IMR-90 (cell line): Measurements from ENCODE around the gene MGLL. TPM values are rescaled to one million over a fixed set of nuclear protein-coding genes. Genes with fewer than 3 reads are reported as not detected.

ENCODE experiments used
- ATAC-seq: fragments of 200-7000 bp; cut with Tn5 transposase; 2 replicates; pipeline ENCODE4 v1.9.1; 2020; ENCODE audit warnings: low read depth, mild to moderate bottlenecking, moderate library complexity
- BruUV-seq: library from RNA; stranded (reverse); fragments of 400-500 nt; replicated peaks from 2 replicates; lab custom pipeline; 2021; lab: Mats Ljungman, UMichigan
- CTCF ChIA-PET: fragments of 300-600 bp; formaldehyde crosslinking; extraction: SDS; loops from one replicate; lab custom pipeline; 2021; ENCODE audit warnings: antibody characterized with exemption; lab: Yijun Ruan, JAX
- POLR2A ChIA-PET: fragments of 300-600 bp; sonication (Branson Sonifier 250); formaldehyde crosslinking; loops from one replicate; lab custom pipeline; 2022; ENCODE audit warnings: antibody characterized with exemption; ENCODE audit not compliant: unreplicated experiment; lab: Charles Lee
- DNase-seq: peaks from one replicate; pipeline ENCODE4 v3.0.0; 2013
- H2AFZ ChIP-seq: replicated peaks from 2 replicates; pipeline ENCODE3; 2013; ENCODE audit warnings: low read length, mild to moderate bottlenecking; ENCODE audit not compliant: poor library complexity
- H2AK5ac ChIP-seq: 2 replicates; pipeline ENCODE4 v1.6.1; 2013; ENCODE audit warnings: low read depth, low read length, inconsistent platforms
- H2AK9ac ChIP-seq: replicated peaks from 2 replicates; pipeline ENCODE3; 2013; ENCODE audit warnings: mild to moderate bottlenecking, low read depth, low read length, moderate library complexity; ENCODE audit not compliant: poor library complexity
- H2BK120ac ChIP-seq: 2 replicates; pipeline ENCODE4 v1.6.1; 2013; ENCODE audit warnings: low read depth, low read length, inconsistent platforms
- H2BK15ac ChIP-seq: 3 replicates; pipeline ENCODE4 v1.6.1; 2013; ENCODE audit warnings: low read depth, low read length, inconsistent platforms
- H2BK20ac ChIP-seq: 2 replicates; pipeline ENCODE4 v1.6.1; 2013; ENCODE audit warnings: low read depth, mild to moderate bottlenecking, inconsistent platforms, low read length, moderate library complexity
- H2BK5ac ChIP-seq: 2 replicates; pipeline ENCODE4 v1.6.1; 2013; ENCODE audit warnings: mild to moderate bottlenecking, low read depth, low read length, inconsistent platforms; ENCODE audit not compliant: poor library complexity, severe bottlenecking
- H3K14ac ChIP-seq: replicated peaks from 2 replicates; pipeline ENCODE4 v1.6.1; 2013; ENCODE audit warnings: low read depth, low read length, inconsistent platforms
- H3K18ac ChIP-seq: 2 replicates; pipeline ENCODE4 v1.6.1; 2013; ENCODE audit warnings: low read depth, low read length, control low read depth
- H3K23ac ChIP-seq: 2 replicates; pipeline ENCODE4 v1.6.1; 2013; ENCODE audit warnings: low read depth, low read length, inconsistent platforms
- H3K27ac ChIP-seq: 2 replicates; pipeline ENCODE4 v1.5.1; 2013; ENCODE audit warnings: mild to moderate bottlenecking, control low read depth, low read length; ENCODE audit not compliant: insufficient read depth
- H3K27me3 ChIP-seq: 2 replicates; pipeline ENCODE4 v1.6.1; 2013; ENCODE audit warnings: low read length; ENCODE audit not compliant: control insufficient read depth, insufficient read depth
- H3K36me3 ChIP-seq: 2 replicates; pipeline ENCODE4 v1.6.1; 2013; ENCODE audit warnings: low read length, mixed read lengths; ENCODE audit not compliant: control insufficient read depth, insufficient read depth
- H3K4ac ChIP-seq: 2 replicates; pipeline ENCODE4 v1.6.1; 2013; ENCODE audit warnings: low read depth, low read length, inconsistent platforms
- H3K4me1 ChIP-seq: 2 replicates; pipeline ENCODE4 v1.6.1; 2013; ENCODE audit warnings: low read length, mixed read lengths; ENCODE audit not compliant: control insufficient read depth, insufficient read depth
- H3K4me2 ChIP-seq: 2 replicates; pipeline ENCODE4 v1.6.1; 2013; ENCODE audit warnings: low read depth, mild to moderate bottlenecking, control low read depth, low read length, moderate library complexity
- H3K4me3 ChIP-seq: 2 replicates; pipeline ENCODE4 v1.5.1; 2013; ENCODE audit warnings: low read depth, mild to moderate bottlenecking, control low read depth, low read length, moderate library complexity; ENCODE audit not compliant: insufficient read depth
- H3K56ac ChIP-seq: 2 replicates; pipeline ENCODE4 v1.6.1; 2013; ENCODE audit warnings: low read length, inconsistent platforms; ENCODE audit not compliant: insufficient read depth; ENCODE audit errors: extremely low read depth
- H3K79me1 ChIP-seq, 2 experiments: 2 replicates each; pipeline ENCODE4 v1.6.1; 2013; ENCODE audit warnings: low read length in 2 of 2, inconsistent platforms in 1 of 2, low read depth in 1 of 2
- H3K9ac ChIP-seq: 2 replicates; pipeline ENCODE4 v1.6.1; 2013; ENCODE audit warnings: low read depth, low read length, control low read depth
- H3K9me1 ChIP-seq: 2 replicates; pipeline ENCODE4 v1.6.1; 2013; ENCODE audit warnings: low read length, inconsistent platforms; ENCODE audit not compliant: insufficient read depth
- H3K9me3 ChIP-seq: 2 replicates; pipeline ENCODE4 v1.6.1; 2013; ENCODE audit warnings: low read length; ENCODE audit not compliant: control insufficient read depth, insufficient read depth
- H4K20me1 ChIP-seq: 2 replicates; pipeline ENCODE4 v1.6.1; 2013; ENCODE audit warnings: low read length, inconsistent platforms; ENCODE audit not compliant: insufficient read depth
- H4K5ac ChIP-seq: 2 replicates; pipeline ENCODE4 v1.6.1; 2013; ENCODE audit warnings: mild to moderate bottlenecking, low read depth, low read length, control low read depth
- H4K8ac ChIP-seq, 2 experiments: 2 replicates each; pipeline ENCODE4 v1.6.1; 2013; ENCODE audit warnings: low read depth in 2 of 2, low read length in 2 of 2, control low read depth in 1 of 2, inconsistent platforms in 1 of 2
- H4K91ac ChIP-seq: 2 replicates; pipeline ENCODE4 v1.6.1; 2013; ENCODE audit warnings: low read depth, low read length, inconsistent platforms; ENCODE audit not compliant: insufficient read depth
- BHLHE40 ChIP-seq: fragments of 150-350 bp; IDR thresholded peaks from 2 replicates; pipeline ENCODE4 v1.6.1; 2016; ENCODE audit warnings: mild to moderate bottlenecking, low read depth, low read length
- CEBPB ChIP-seq: IDR thresholded peaks from 2 replicates; pipeline ENCODE4 v1.6.1; 2012; ENCODE audit warnings: low read depth, low read length, improper control_type of control experiment
- CHD1 ChIP-seq: IDR thresholded peaks from 2 replicates; pipeline ENCODE4 v1.6.1; 2012; ENCODE audit warnings: low read depth, low read length, improper control_type of control experiment
- FOS ChIP-seq: fragments of 150-350 bp; IDR thresholded peaks from 2 replicates; pipeline ENCODE4 v1.6.1; 2016; ENCODE audit warnings: low read depth, low read length
- MAFK ChIP-seq: IDR thresholded peaks from 2 replicates; pipeline ENCODE4 v1.6.1; 2012; ENCODE audit warnings: low read depth, low read length, improper control_type of control experiment
- MAZ ChIP-seq: IDR thresholded peaks from 2 replicates; pipeline ENCODE4 v1.6.1; 2012; ENCODE audit warnings: low read depth, mild to moderate bottlenecking, low read length, improper control_type of control experiment, moderate library complexity, borderline replicate concordance
- MXI1 ChIP-seq: IDR thresholded peaks from 2 replicates; pipeline ENCODE4 v1.6.1; 2012; ENCODE audit warnings: low read depth, mild to moderate bottlenecking, low read length, moderate library complexity, borderline replicate concordance
- NFE2L2 ChIP-seq: fragments of 150-350 bp; IDR thresholded peaks from 2 replicates; pipeline ENCODE4 v1.6.1; 2016; ENCODE audit warnings: low read depth, mild to moderate bottlenecking, low read length
- POLR2A ChIP-seq: IDR thresholded peaks from 2 replicates; pipeline ENCODE4 v1.6.1; 2012; ENCODE audit warnings: mild to moderate bottlenecking, low read depth, low read length
- RAD21 ChIP-seq: IDR thresholded peaks from 2 replicates; pipeline ENCODE4 v1.6.1; 2012; ENCODE audit warnings: low read length, improper control_type of control experiment
- RCOR1 ChIP-seq: IDR thresholded peaks from 2 replicates; pipeline ENCODE4 v1.6.1; 2012; ENCODE audit warnings: mild to moderate bottlenecking, low read length, improper control_type of control experiment; ENCODE audit not compliant: insufficient replicate concordance
- RFX5 ChIP-seq: IDR thresholded peaks from 2 replicates; pipeline ENCODE4 v1.8.0; 2012; ENCODE audit warnings: low read depth, mild to moderate bottlenecking, low read length, moderate library complexity
- SMC3 ChIP-seq: fragments of 150-350 bp; IDR thresholded peaks from 2 replicates; pipeline ENCODE4 v1.6.1; 2016; ENCODE audit warnings: low read depth, mild to moderate bottlenecking, antibody characterized with exemption, low read length, moderate library complexity
- WGBS, 2 experiments: methylation state at CpG; one replicate each; pipeline versions ENCODE4 v1.1.5 to v1.1.7; 2013; ENCODE audit warnings: missing lambda C conversion rate in 2 of 2; ENCODE audit not compliant: insufficient read length in 1 of 2; ENCODE audit errors: extremely low coverage in 2 of 2; 5-methylcytosine and 5-hydroxymethylcytosine counted together
- dilution Hi-C: fragments of 300-500 bp; cut with HindIII; formaldehyde crosslinking; loops from one replicate; pipeline ENCODE4 v1.14.3; 2018; ENCODE audit warnings: low sequenced_read_pairs; ENCODE audit not compliant: unreplicated experiment
- in situ Hi-C: fragments of 300-500 bp; cut with MboI; formaldehyde crosslinking; loops from 3 replicates; pipeline ENCODE4 v1.14.3; 2019; ENCODE audit warnings: low sequenced_read_pairs, inconsistent platforms, mixed read lengths
- intact Hi-C: fragments of 100-400 bp; cut with micrococcal nuclease; formaldehyde crosslinking; loops from 2 replicates; pipeline ENCODE4 v1.10.0; 2022
- polyA plus RNA-seq, 3 experiments: library from polyadenylated mRNA; depleted of rRNA; stranded (reverse); fragments of >200 nt; gene quantifications; 2 replicates each; pipeline ENCODE4 v1.2.3, GENCODE V29; 2012; ENCODE audit warnings: low replicate concordance in 1 of 3
- total RNA-seq: library from RNA; depleted of rRNA; stranded (reverse); fragments of >200 nt; gene quantifications from 2 replicates; pipeline ENCODE4 v1.2.3, GENCODE V29; 2012
- TF ChIP-seq, protein P1 (sequence below): fragments of 150-350 bp; IDR thresholded peaks from 2 replicates; pipeline ENCODE4 v1.6.1; 2017; ENCODE audit warnings: mild to moderate bottlenecking, antibody characterized with exemption, low read length, low read depth
- TF ChIP-seq, protein P2 (sequence below): fragments of 150-350 bp; IDR thresholded peaks from 2 replicates; pipeline ENCODE4 v1.6.1; 2016; ENCODE audit warnings: low read depth, mild to moderate bottlenecking, low read length, moderate library complexity, borderline replicate concordance
- TF ChIP-seq, protein P3 (sequence below): conservative IDR thresholded peaks from 2 replicates; pipeline ENCODE4 v1.5.1; 2012; ENCODE audit warnings: mild to moderate bottlenecking, low read depth, low read length, improper control_type of control experiment

Gene MGLL
- total and polyA plus RNA-seq, 2 of the 4 experiments (the other 2 are of a cell fraction): 23.7 to 60.6 TPM

DNA sequence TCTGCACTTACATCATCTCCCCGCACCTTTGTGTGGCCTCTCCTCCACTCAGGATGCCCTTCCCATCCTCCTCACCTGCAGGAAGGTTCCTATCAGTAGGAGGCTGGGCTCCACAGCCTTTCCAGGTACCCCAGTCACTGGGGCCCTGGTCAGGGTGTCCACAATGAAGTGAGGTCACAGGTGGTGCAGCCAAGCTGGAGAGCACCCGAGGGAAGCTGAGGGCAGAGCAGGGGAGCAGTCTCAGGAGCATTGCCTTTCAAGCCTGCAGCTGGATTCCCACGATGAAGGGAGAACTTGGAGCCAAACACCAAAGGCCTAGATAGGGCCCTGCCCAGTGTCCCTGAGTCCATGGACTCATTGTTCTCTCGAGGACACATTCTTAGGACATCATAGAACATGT lies 23.6 kb downstream of the MGLL start:
- BruUV-seq: no TSS peak
- H4K91ac ChIP-seq: peak overlapping the region; percentile 93
- H3K4me2 ChIP-seq: no peak overlapping the region
- H2BK5ac ChIP-seq: peak overlapping the region; percentile 91
- H3K56ac ChIP-seq: 0 out of 2 replicates have a peak overlapping the region, but pooled peaks have one; percentile 72
- peaks cover 29 to 84% of the 10 kb centered on the region in 2 experiments for H3K79me1 ChIP-seq
- peak overlapping the region; percentile 98 for H3K4ac ChIP-seq
- peak overlapping the region; percentile 88 for H3K23ac ChIP-seq
- TF ChIP-seq POLR2A: no peak
- no peak for TF ChIP-seq RFX5
- no peak for TF ChIP-seq NFE2L2
- TF ChIP-seq SMC3: no peak
- TF ChIP-seq, protein P1, sequence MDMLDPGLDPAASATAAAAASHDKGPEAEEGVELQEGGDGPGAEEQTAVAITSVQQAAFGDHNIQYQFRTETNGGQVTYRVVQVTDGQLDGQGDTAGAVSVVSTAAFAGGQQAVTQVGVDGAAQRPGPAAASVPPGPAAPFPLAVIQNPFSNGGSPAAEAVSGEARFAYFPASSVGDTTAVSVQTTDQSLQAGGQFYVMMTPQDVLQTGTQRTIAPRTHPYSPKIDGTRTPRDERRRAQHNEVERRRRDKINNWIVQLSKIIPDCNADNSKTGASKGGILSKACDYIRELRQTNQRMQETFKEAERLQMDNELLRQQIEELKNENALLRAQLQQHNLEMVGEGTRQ: no peak
- TF ChIP-seq RAD21: no peak
- no peak for TF ChIP-seq FOS
- no peak for TF ChIP-seq MXI1
- TF ChIP-seq CHD1: no peak
- TF ChIP-seq MAFK: no peak
- no peak for TF ChIP-seq MAZ
- no peak for TF ChIP-seq RCOR1
- TF ChIP-seq CEBPB: no peak
- no peak for TF ChIP-seq BHLHE40
- TF ChIP-seq, protein P2, sequence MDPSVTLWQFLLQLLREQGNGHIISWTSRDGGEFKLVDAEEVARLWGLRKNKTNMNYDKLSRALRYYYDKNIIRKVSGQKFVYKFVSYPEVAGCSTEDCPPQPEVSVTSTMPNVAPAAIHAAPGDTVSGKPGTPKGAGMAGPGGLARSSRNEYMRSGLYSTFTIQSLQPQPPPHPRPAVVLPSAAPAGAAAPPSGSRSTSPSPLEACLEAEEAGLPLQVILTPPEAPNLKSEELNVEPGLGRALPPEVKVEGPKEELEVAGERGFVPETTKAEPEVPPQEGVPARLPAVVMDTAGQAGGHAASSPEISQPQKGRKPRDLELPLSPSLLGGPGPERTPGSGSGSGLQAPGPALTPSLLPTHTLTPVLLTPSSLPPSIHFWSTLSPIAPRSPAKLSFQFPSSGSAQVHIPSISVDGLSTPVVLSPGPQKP: no peak
- TF ChIP-seq, protein P3, sequence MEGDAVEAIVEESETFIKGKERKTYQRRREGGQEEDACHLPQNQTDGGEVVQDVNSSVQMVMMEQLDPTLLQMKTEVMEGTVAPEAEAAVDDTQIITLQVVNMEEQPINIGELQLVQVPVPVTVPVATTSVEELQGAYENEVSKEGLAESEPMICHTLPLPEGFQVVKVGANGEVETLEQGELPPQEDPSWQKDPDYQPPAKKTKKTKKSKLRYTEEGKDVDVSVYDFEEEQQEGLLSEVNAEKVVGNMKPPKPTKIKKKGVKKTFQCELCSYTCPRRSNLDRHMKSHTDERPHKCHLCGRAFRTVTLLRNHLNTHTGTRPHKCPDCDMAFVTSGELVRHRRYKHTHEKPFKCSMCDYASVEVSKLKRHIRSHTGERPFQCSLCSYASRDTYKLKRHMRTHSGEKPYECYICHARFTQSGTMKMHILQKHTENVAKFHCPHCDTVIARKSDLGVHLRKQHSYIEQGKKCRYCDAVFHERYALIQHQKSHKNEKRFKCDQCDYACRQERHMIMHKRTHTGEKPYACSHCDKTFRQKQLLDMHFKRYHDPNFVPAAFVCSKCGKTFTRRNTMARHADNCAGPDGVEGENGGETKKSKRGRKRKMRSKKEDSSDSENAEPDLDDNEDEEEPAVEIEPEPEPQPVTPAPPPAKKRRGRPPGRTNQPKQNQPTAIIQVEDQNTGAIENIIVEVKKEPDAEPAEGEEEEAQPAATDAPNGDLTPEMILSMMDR: no peak
- ChIA-PET POLR2A (no interaction called here), CTCF (no interaction called here)
- dilution Hi-C loops: no loop called here
- peaks cover 37% of the 10 kb centered on the region for H3K9me1 ChIP-seq
- intact Hi-C loops: no loop called here
- peak overlapping the region; percentile 86 for H4K5ac ChIP-seq
- no peak for DNase-seq
- peak overlapping the region; percentile 85 for H2AK9ac ChIP-seq
- peaks cover 12% of the 10 kb centered on the region; the same call in 1 of the 2 replicates for H3K36me3 ChIP-seq
- no peak overlapping the region for H3K9ac ChIP-seq
- H3K4me3 ChIP-seq: no peak overlapping the region
- H3K27me3 ChIP-seq: no peaks in the 10 kb centered on the region
- in situ Hi-C loops: no loop called here
- H2BK15ac ChIP-seq: peak overlapping the region; percentile 97; the same call in 2 of the 3 replicates
- H3K4me1 ChIP-seq: peaks cover 21% of the 10 kb centered on the region
- H2AK5ac ChIP-seq: peak overlapping the region; percentile 96
- no peaks in the 10 kb centered on the region for H4K20me1 ChIP-seq
- peak overlapping the region; percentile 39 to 97 for H4K8ac ChIP-seq
- H2AFZ ChIP-seq: peak overlapping the region; percentile 9
- H3K18ac ChIP-seq: peak overlapping the region; percentile 85
- peak overlapping the region; percentile 99 for H2BK120ac ChIP-seq
- H3K27ac ChIP-seq: peak overlapping the region; percentile 80
- H3K14ac ChIP-seq: peak overlapping the region; percentile 97
- H3K9me3 ChIP-seq: no peaks in the 10 kb centered on the region
- 86% methylated on average over 2 of the region's 4 CpGs; no CpG with 5 or more reads in 1 of the 2 experiments for WGBS, 2 experiments
- H2BK20ac ChIP-seq: peak overlapping the region; percentile 93
- no peak for ATAC-seq
